Measurements from ENCODE around the gene DDN.

DDN gene

GRCh38 chr12:49013428-49013827 lies 14.3 kb upstream of the DDN start:
- no peak for DNase-seq (ENCODE audit: low read depth in 3 of 3)

- no peak for DNase-seq (ENCODE audit: low read depth in 3 of 3)
These were observed 13.6 kb upstream of the DDN start for GRCh38 chr12:49012739-49013138.

- DNase-seq (ENCODE audit: low read depth in 3 of 3) = no peak
These were observed 11.0 kb upstream of the DDN start for GRCh38 chr12:49010092-49010668.

GRCh38 chr12:49008943-49009342 lies 9.8 kb upstream of the DDN start:
- DNase-seq (ENCODE audit: low read depth in 3 of 3) = no peak

GRCh38 chr12:49000346-49000745 lies 1.2 kb upstream of the DDN start:
- DNase-seq (ENCODE audit: low read depth in 3 of 3) = no peak

GRCh38 chr12:48998497-48999353 lies 450 bp downstream of the DDN start:
- DNase-seq (ENCODE audit: low read depth in 3 of 3) = no peak

GRCh38 chr12:48997719-48998496 lies 1.3 kb downstream of the DDN start:
- DNase-seq (ENCODE audit: low read depth in 3 of 3) = no peak

- DNase-seq (ENCODE audit: low read depth in 3 of 3) = no peak
These were observed 2.1 kb downstream of the DDN start for GRCh38 chr12:48996794-48997718.

GRCh38 chr12:48995086-48995879 lies 3.9 kb downstream of the DDN start:
- no peak for DNase-seq (ENCODE audit: low read depth in 3 of 3)

- DNase-seq (ENCODE audit: low read depth in 3 of 3) = no peak
These were observed 4.7 kb downstream of the DDN start for GRCh38 chr12:48994224-48995085.

GRCh38 chr12:48993787-48994186 lies 5.4 kb downstream of the DDN start:
- no peak for DNase-seq (ENCODE audit: low read depth in 3 of 3)

GRCh38 chr12:48991247-48992050 lies 7.7 kb downstream of the DDN start:
- no peak for DNase-seq (ENCODE audit: low read depth in 3 of 3)

- no peak for DNase-seq (ENCODE audit: low read depth in 3 of 3)
These were observed 8.6 kb downstream of the DDN start for GRCh38 chr12:48990552-48990951.

GRCh38 chr12:48988030-48988649 lies 11.0 kb downstream of the DDN start:
- DNase-seq (ENCODE audit: low read depth in 3 of 3) = peak in 2 of 3 donors; percentile 62 to 73

- no peak for DNase-seq (ENCODE audit: low read depth in 3 of 3)
These were observed 12.4 kb downstream of the DDN start for GRCh38 chr12:48986720-48987291.

- no peak for DNase-seq (ENCODE audit: low read depth in 3 of 3)
These were observed 13.3 kb downstream of the DDN start for GRCh38 chr12:48985901-48986300.

GRCh38 chr12:48985475-48985897 lies 13.7 kb downstream of the DDN start:
- no peak for DNase-seq (ENCODE audit: low read depth in 3 of 3)

All from stimulated activated CD4-positive, alpha-beta T cell treated with anti-CD3 and anti-CD28 coated beads, TNF-alpha, amount 100 ng/mL, for 48 hours (primary cell).